H1 (cell line): ENCODE measurements around the gene RBP3. TPM values are rescaled to one million over a fixed set of nuclear protein-coding genes. Genes with fewer than 3 reads are reported as not detected.

Experiments
- CTCF ChIA-PET: fragments of 300-600 bp; sonication (Branson Sonifier 250); formaldehyde crosslinking; loops from one replicate; lab custom pipeline; 2021; ENCODE audit not compliant: partially characterized antibody; lab: Charles Lee
- POLR2A ChIA-PET: fragments of 300-600 bp; sonication (Branson Sonifier 250); formaldehyde crosslinking; loops from one replicate; lab custom pipeline; 2021; ENCODE audit warnings: inconsistent platforms; ENCODE audit not compliant: partially characterized antibody; lab: Charles Lee
- DNase-seq, 2 experiments: peaks; one replicate each; pipeline versions ENCODE4 v3.0.0 to v3.0.0-alpha.2; 2010 to 2022; ENCODE audit warnings: low spot score in 2 of 2, low read depth in 1 of 2, mixed read lengths in 1 of 2
- FAIRE-seq: peaks from 2 replicates; lab custom pipeline; 2011; peaks lifted over from hg19 to GRCh38; lab: Jason Lieb, UNC
- H2AFZ ChIP-seq: 2 replicates; pipeline ENCODE4 v1.8.1; 2012; ENCODE audit warnings: low read length, inconsistent platforms
- H2AK5ac ChIP-seq: 2 replicates; pipeline ENCODE4 v1.6.1; 2013; ENCODE audit warnings: low read depth, low read length
- H2BK120ac ChIP-seq: replicated peaks from 2 replicates; pipeline ENCODE3; 2013; ENCODE audit warnings: low read depth, low read length, inconsistent platforms
- H2BK12ac ChIP-seq: 2 replicates; pipeline ENCODE4 v1.6.1; 2013; ENCODE audit warnings: low read depth, low read length
- H2BK15ac ChIP-seq: 2 replicates; pipeline ENCODE4 v1.6.1; 2013; ENCODE audit warnings: low read length
- H2BK20ac ChIP-seq: 2 replicates; pipeline ENCODE4 v1.6.1; 2013; ENCODE audit warnings: low read length
- H2BK5ac ChIP-seq: 2 replicates; pipeline ENCODE4 v1.6.1; 2013; ENCODE audit warnings: low read depth, low read length
- H3K14ac ChIP-seq: 2 replicates; pipeline ENCODE4 v1.6.1; 2013; ENCODE audit warnings: inconsistent platforms; ENCODE audit not compliant: insufficient read length
- H3K18ac ChIP-seq: 2 replicates; pipeline ENCODE4 v1.6.1; 2013; ENCODE audit warnings: low read length; ENCODE audit errors: extremely low read depth
- H3K23ac ChIP-seq: 2 replicates; pipeline ENCODE4 v1.6.1; 2013; ENCODE audit warnings: inconsistent platforms; ENCODE audit not compliant: insufficient read length
- H3K23me2 ChIP-seq: 2 replicates; pipeline ENCODE4 v1.6.1; 2013; ENCODE audit warnings: low read depth, low read length
- H3K27ac ChIP-seq: 2 replicates; pipeline ENCODE4 v1.6.1; 2011; ENCODE audit warnings: low read depth, low read length, inconsistent platforms
- H3K27me3 ChIP-seq, 4 experiments: replicated peaks in 1 of 4; 1 replicate in 1 of 4; 2 replicates in 3 of 4; pipeline versions ENCODE4 v1.6.1 to v1.8.1; 2011 to 2013; ENCODE audit warnings: low read length in 3 of 4, mild to moderate bottlenecking in 3 of 4, inconsistent platforms in 2 of 4, mixed read lengths in 2 of 4, moderate library complexity in 1 of 4; ENCODE audit not compliant: control insufficient read depth in 3 of 4, insufficient read depth in 3 of 4; ENCODE audit errors: extremely low read depth in 1 of 4
- H3K36me3 ChIP-seq, 4 experiments: 2 replicates each; pipeline versions ENCODE4 v1.6.1 to v1.8.1; 2011 to 2013; ENCODE audit warnings: mild to moderate bottlenecking in 4 of 4, low read length in 3 of 4, moderate library complexity in 2 of 4, control low read depth in 1 of 4, inconsistent platforms in 1 of 4; ENCODE audit not compliant: insufficient read depth in 4 of 4, control insufficient read depth in 2 of 4
- H3K4ac ChIP-seq: replicated peaks from 2 replicates; pipeline ENCODE3; 2013; ENCODE audit warnings: low read length, low read depth, mixed read lengths, inconsistent platforms; ENCODE audit not compliant: insufficient read length
- H3K4me1 ChIP-seq, 4 experiments: replicated peaks in 1 of 4; 1 replicate in 1 of 4; 2 replicates in 3 of 4; pipeline versions ENCODE4 v1.6.1 to v1.8.1; 2011 to 2013; ENCODE audit warnings: low read length in 3 of 4, inconsistent platforms in 2 of 4, mixed read lengths in 1 of 4; ENCODE audit not compliant: insufficient read depth in 4 of 4, control insufficient read depth in 3 of 4
- H3K4me2 ChIP-seq, 2 experiments: 2 replicates each; pipeline versions ENCODE4 v1.6.1 to v1.8.1; 2011 to 2013; ENCODE audit warnings: low read depth in 2 of 2, low read length in 2 of 2, control low read depth in 1 of 2, inconsistent platforms in 1 of 2, mild to moderate bottlenecking in 1 of 2; ENCODE audit not compliant: insufficient read depth in 1 of 2
- H3K4me3 ChIP-seq, 4 experiments: fragments of 200-600, 300-600 bp in 1 of 4; sonication (generic), shearing (Covaris generic), sonication (Bioruptor Twin) in 1 of 4; 2 replicates each; pipeline versions ENCODE4 v1.5.1 to v1.8.1; 2011 to 2016; ENCODE audit warnings: low read length in 4 of 4, low read depth in 3 of 4, control low read depth in 2 of 4, inconsistent platforms in 2 of 4, mild to moderate bottlenecking in 2 of 4, mixed read lengths in 1 of 4, moderate library complexity in 1 of 4; ENCODE audit not compliant: insufficient read depth in 2 of 4; ENCODE audit errors: extremely low read depth in 1 of 4
- H3K56ac ChIP-seq: replicated peaks from 2 replicates; pipeline ENCODE3; 2013; ENCODE audit warnings: low read depth, mild to moderate bottlenecking, mixed read lengths, low read length, inconsistent platforms; ENCODE audit not compliant: insufficient read length
- H3K79me1 ChIP-seq: 2 replicates; pipeline ENCODE4 v1.6.1; 2013; ENCODE audit warnings: low read depth, low read length, control low read depth
- H3K79me2 ChIP-seq, 2 experiments: 2 replicates each; pipeline versions ENCODE4 v1.6.1 to v1.8.1; 2012 to 2013; ENCODE audit warnings: low read length in 2 of 2, mild to moderate bottlenecking in 2 of 2, inconsistent platforms in 1 of 2; ENCODE audit not compliant: insufficient read depth in 2 of 2, control insufficient read depth in 1 of 2
- H3K9ac ChIP-seq, 4 experiments: replicated peaks in 1 of 4; 1 replicate in 1 of 4; 2 replicates in 3 of 4; pipeline versions ENCODE4 v1.6.1 to v1.8.1; 2011 to 2013; ENCODE audit warnings: low read depth in 3 of 4, low read length in 3 of 4, control low read depth in 2 of 4, mild to moderate bottlenecking in 2 of 4, moderate library complexity in 2 of 4, inconsistent platforms in 1 of 4; ENCODE audit errors: extremely low read depth in 1 of 4
- H3K9me3 ChIP-seq, 2 experiments: 2 replicates each; pipeline versions ENCODE4 v1.6.1 to v1.8.1; 2012 to 2013; ENCODE audit warnings: mild to moderate bottlenecking in 2 of 2, moderate library complexity in 2 of 2, control low read depth in 1 of 2, inconsistent platforms in 1 of 2, low read depth in 1 of 2, low read length in 1 of 2, mixed read lengths in 1 of 2; ENCODE audit not compliant: insufficient read depth in 2 of 2
- H4K20me1 ChIP-seq, 2 experiments: replicated peaks in 1 of 2; 2 replicates each; pipeline versions ENCODE3 to v1.8.1; 2011 to 2013; ENCODE audit warnings: inconsistent platforms in 2 of 2, low read length in 2 of 2, mild to moderate bottlenecking in 1 of 2; ENCODE audit not compliant: insufficient read depth in 2 of 2, control insufficient read depth in 1 of 2
- H4K5ac ChIP-seq: 2 replicates; pipeline ENCODE4 v1.6.1; 2013; ENCODE audit warnings: low read length, low read depth, mixed read lengths, inconsistent platforms; ENCODE audit not compliant: insufficient read length
- H4K8ac ChIP-seq: 2 replicates; pipeline ENCODE4 v1.8.0; 2013; ENCODE audit warnings: mild to moderate bottlenecking, moderate library complexity, low read length, inconsistent platforms; ENCODE audit not compliant: insufficient read depth; ENCODE audit errors: extremely low read depth
- H4K91ac ChIP-seq: replicated peaks from 2 replicates; pipeline ENCODE3; 2013; ENCODE audit warnings: low read length, mixed read lengths, inconsistent platforms; ENCODE audit not compliant: insufficient read length
- CTBP2 ChIP-seq: IDR thresholded peaks from 2 replicates; pipeline ENCODE4 v1.7.0; 2011; ENCODE audit warnings: borderline replicate concordance, mild to moderate bottlenecking, moderate library complexity, mixed read lengths, low read length; ENCODE audit not compliant: insufficient read depth, insufficient read length
- CTCF ChIP-seq, 3 experiments: IDR thresholded peaks; 1 replicate in 2 of 3; 2 replicates in 1 of 3; pipeline versions ENCODE4 v1.5.1 to v1.6.1; 2011; ENCODE audit warnings: low read length in 3 of 3, mild to moderate bottlenecking in 3 of 3, inconsistent platforms in 2 of 3, low read depth in 1 of 3, moderate library complexity in 1 of 3; ENCODE audit not compliant: insufficient read depth in 1 of 3; ENCODE audit errors: control extremely low read depth in 1 of 3
- FOSL1 ChIP-seq: IDR thresholded peaks from 2 replicates; pipeline ENCODE4 v1.6.1; 2011; ENCODE audit warnings: mild to moderate bottlenecking, low read depth, low read length, moderate library complexity; ENCODE audit not compliant: insufficient read depth
- SP4 ChIP-seq: IDR thresholded peaks from 2 replicates; pipeline ENCODE4 v1.6.1; 2012; ENCODE audit warnings: low read length, inconsistent platforms
- TBP ChIP-seq: IDR thresholded peaks from 2 replicates; pipeline ENCODE4 v1.6.1; 2011; ENCODE audit warnings: low read depth, low read length, improper control_type of control experiment
- WGBS, 2 experiments: shearing (Covaris generic) in 1 of 2; methylation state at CpG; one replicate each; pipeline versions ENCODE4 v1.1.6 to v1.1.7; 2013 to 2015; ENCODE audit warnings: low lambda C conversion rate in 2 of 2, mixed read lengths in 2 of 2, inconsistent platforms in 1 of 2, low coverage in 1 of 2, missing lambda C conversion rate in 1 of 2; ENCODE audit not compliant: insufficient replicate concordance in 2 of 2, insufficient coverage in 1 of 2, insufficient read length in 1 of 2; ENCODE audit errors: extremely low coverage in 1 of 2, missing lambda C conversion rate in 1 of 2; 5-methylcytosine and 5-hydroxymethylcytosine counted together
- polyA plus RNA-seq, 7 experiments: library from polyadenylated mRNA; depleted of rRNA in 3 of 7; stranded (reverse) in 5 of 7; unstranded in 2 of 7; fragments of >200 nt in 5 of 7; fragments of 200-250 nt in 2 of 7; gene quantifications; 1 replicate in 5 of 7; 2 replicates in 1 of 7; 4 replicates in 1 of 7; pipeline versions ENCODE4 v1.2.1 to v1.2.3, GENCODE V29; 2011 to 2013; ENCODE audit warnings: missing spikeins in 2 of 7, mixed read lengths in 2 of 7
- total RNA-seq: library from RNA; stranded (reverse); fragmentation: NEBNext Ultra II Directional; extraction: Animal tissue kit (Norgen Biotek cat#: 25700); gene quantifications from 2 replicates; pipeline ENCODE4 v1.2.1, GENCODE V29; 2021
- TF ChIP-seq, protein P1 (sequence below): IDR thresholded peaks from 2 replicates; pipeline ENCODE4 v1.6.1; 2012; ENCODE audit warnings: inconsistent platforms

RBP3 gene
- total and polyA plus RNA-seq, 2 of the 8 experiments (the other 6 are each of a cell fraction or from before 2014, with no cell fraction given), result not detected

DNA sequence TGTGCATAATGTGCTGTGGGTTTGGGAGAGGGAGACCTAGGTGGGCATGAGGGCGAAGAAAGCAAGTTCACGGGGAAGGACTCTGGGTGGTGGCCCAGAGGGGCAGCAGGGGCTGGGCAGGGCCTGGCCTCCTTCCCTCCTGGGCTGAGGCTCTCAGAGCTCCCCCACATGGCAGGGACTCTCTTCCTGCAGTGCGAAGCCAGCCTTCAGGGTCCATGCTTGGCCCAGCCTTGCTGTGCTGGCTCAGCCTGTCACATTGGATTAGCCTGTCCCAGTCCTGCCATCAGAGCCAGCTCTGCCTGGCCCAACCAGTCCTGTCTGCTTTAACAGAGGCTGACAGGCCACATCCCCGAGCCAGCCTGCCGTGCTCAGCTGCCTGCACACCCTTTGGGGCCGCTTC, 56.3 kb downstream of the RBP3 start:
- H3K56ac ChIP-seq, result no peak overlapping the region
- no peaks in the 10 kb centered on the region for H3K79me2 ChIP-seq
- no peak overlapping the region for H2BK12ac ChIP-seq
- no peaks in the 10 kb centered on the region for H3K9me3 ChIP-seq
- H2AFZ ChIP-seq, result no peak overlapping the region
- H3K27ac ChIP-seq, result no peak overlapping the region
- no peak overlapping the region for H2BK120ac ChIP-seq
- H3K27me3 ChIP-seq, result no peaks in the 10 kb centered on the region
- no peak for TF ChIP-seq SP4
- TF ChIP-seq CTBP2, result no peak
- TF ChIP-seq TBP, result no peak
- TF ChIP-seq, protein P1, sequence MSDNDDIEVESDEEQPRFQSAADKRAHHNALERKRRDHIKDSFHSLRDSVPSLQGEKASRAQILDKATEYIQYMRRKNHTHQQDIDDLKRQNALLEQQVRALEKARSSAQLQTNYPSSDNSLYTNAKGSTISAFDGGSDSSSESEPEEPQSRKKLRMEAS, result peak; percentile 65
- TF ChIP-seq FOSL1, result no peak
- peak in 1 of 3 experiments; percentile 9; a peak in 1 of 4 replicates for TF ChIP-seq CTCF (IDR thresholded peaks at IDR 0.05; ENCODE audit: control extremely low read depth in 1 of 3, insufficient read depth in 1 of 3, low read depth in 1 of 3, low read length in 3 of 3)
- TF ChIP-seq, all 59 proteins: peak for 2
- H3K4me1 ChIP-seq, result peaks cover 7 to 27% (median 20%) of the 10 kb centered on the region in 4 experiments
- no peak overlapping the region for H3K14ac ChIP-seq
- H4K8ac ChIP-seq, result no peak overlapping the region
- no peak overlapping the region for H2AK5ac ChIP-seq
- H2BK20ac ChIP-seq, result no peak overlapping the region
- H3K23me2 ChIP-seq, result peaks cover 4% of the 10 kb centered on the region; the same call in 1 of the 2 replicates
- H3K9ac ChIP-seq, result no peak overlapping the region
- ChIA-PET CTCF (interaction anchor here (1.0 to 4.2 kb wide), 11 partner anchors 8 to 50 kb away, joined by 3 to 25 read pairs (median 4); no protein-coding TSS in a partner anchor), POLR2A (interaction anchor here (1.8 to 2.7 kb wide), 2 partner anchors 8 to 20 kb away, joined by 4 to 13 read pairs; partner anchors contain the start of gene ZNF488)
- no peak overlapping the region for H2BK15ac ChIP-seq
- no peaks in the 10 kb centered on the region for H3K79me1 ChIP-seq
- FAIRE-seq, result no peak
- H3K4me2 ChIP-seq, result 0 out of 4 replicates have a peak overlapping the region, but pooled peaks of 1 of the 2 experiments have one; percentile 32
- H4K20me1 ChIP-seq, result peaks cover 0 to 3% of the 10 kb centered on the region in 2 experiments
- H3K4ac ChIP-seq, result no peak overlapping the region
- H4K91ac ChIP-seq, result no peak overlapping the region
- no peak overlapping the region for H3K4me3 ChIP-seq
- H4K5ac ChIP-seq, result no peak overlapping the region
- H3K18ac ChIP-seq, result 0 out of 2 replicates have a peak overlapping the region, but pooled peaks have one; percentile 52
- no peak for DNase-seq
- no peak overlapping the region for H2BK5ac ChIP-seq
- WGBS, 2 experiments, result 92% methylated on average over 6 of the region's 6 CpGs; no CpG with 5 or more reads in 1 of the 2 experiments
- no peak overlapping the region for H3K23ac ChIP-seq
- no peaks in the 10 kb centered on the region for H3K36me3 ChIP-seq
